GM21390 (cell line): ENCODE data around the gene SNAP29.
"Not testable (repeated sequence)": the region's sequence is repeated elsewhere in the genome, so short reads cannot be mapped to it uniquely, and the experiment has no call there.

Experiments
- ATAC-seq: cut with Tn5 transposase; IDR thresholded peaks from one replicate; pipeline ENCODE4 v1.9.1; 2021; ENCODE audit not compliant: unreplicated experiment

Gene SNAP29

DNA sequence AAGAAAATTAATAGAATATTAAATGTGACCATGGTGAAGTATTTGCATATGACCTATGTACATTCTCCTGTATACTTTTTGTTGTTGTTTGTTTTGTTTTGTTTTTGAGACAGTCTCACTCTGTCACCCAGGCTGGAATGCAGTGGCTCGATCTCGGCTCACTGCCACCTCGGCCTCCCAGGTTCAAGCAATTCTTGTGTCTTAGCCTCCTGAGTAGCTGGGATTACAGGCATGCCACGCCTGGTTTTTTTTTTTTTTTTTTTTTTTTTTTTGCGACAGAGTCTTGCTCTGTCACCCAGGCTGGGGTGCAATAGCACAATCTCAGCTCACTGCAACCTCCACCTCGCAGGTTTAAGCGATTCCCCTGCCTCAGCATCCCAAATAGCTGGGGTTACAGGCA lies 38.9 kb downstream of the SNAP29 start:
- not testable (repeated sequence) for ATAC-seq

DNA sequence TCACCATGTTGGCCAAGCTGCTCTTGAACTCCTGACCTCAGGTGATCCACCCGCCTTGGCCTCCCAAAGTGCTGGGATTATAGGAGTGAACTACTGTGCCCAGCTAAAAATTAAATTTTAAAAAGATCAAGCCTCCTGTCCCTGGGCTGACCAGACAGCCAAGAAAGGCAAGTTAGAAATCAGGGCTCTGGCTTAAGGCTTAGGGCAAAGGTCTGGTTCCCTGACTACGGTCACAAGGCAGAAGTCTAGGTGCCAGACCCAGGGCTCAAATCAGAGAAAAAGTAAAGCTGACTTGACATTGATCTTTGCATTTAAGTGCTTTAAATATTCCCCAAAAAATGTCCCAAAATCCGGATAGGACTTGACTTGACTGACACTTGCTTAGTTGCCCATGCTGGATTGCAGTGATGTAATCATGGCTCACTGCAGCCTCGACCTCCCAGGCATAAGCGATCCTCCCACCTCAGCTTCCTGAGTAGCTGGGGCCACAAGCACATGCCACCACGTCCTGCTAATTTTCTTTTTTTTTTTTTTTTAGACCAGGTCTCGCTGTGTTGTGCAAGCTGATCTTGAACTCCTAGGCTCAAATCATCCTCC lies 41.1 kb downstream of the SNAP29 start:
- no peak for ATAC-seq

DNA sequence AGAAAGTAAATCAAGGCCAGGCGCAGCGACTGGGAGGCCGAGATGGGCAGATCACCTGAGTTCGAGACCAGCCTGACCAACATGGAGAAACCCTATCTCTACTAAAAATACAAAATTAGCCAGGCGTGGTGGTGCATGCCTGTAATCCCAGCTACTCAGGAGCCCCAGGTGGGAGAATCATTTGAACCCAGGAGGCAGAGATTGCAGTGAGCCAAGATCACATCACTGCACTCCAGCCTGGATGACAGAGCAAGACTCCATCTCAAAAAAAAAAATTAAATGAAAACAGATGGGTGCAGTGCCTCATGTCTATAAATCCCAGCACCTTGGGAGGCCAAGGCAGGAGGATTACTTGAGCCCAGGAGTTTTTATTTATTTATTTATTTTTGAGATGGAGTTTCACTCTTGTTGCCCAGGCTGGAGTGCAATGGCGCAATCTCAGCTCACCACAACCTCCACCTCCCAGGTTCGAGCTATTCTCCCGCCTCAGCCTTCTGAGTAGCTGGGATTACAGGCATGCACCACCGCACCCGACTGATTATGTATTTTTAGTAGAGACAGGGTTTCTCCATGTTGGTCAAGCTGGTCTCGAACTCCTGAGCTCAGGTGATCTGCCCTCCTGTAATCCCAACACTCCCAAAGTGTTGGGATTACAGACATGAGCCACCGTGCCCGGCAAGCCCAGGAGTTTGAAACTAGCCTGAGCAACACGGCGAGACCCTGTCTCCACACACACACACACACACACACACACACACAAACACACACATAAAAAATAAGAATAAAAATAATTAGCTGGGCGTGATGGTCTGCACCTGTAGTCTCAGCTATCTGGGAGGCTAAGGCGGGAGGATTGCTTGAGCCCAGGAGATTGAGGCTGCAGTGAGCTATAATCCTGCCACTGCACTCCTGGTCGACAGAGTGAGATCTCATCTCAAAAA lies 42.6 kb downstream of the SNAP29 start:
- not testable (repeated sequence) for ATAC-seq

DNA sequence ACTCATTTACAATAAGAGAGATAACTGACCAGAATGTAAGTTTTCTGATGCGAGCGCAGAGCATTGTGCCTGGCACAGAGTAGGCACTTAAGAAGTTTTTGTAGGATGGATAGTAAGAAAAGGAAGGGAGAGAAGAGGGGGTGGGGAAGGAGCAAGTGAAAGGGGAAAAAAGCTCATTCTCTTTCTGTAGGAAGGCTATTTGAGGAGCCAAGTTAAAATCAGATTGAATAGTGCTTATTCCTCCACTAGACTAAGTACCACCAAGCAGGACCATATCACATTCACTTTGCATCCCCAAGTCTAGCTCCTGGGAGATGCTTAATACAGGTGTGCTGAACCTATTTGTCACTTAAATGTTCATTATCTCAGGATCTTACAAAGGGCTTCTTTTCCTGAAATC lies 44.3 kb downstream of the SNAP29 start:
- ATAC-seq, result no peak

DNA sequence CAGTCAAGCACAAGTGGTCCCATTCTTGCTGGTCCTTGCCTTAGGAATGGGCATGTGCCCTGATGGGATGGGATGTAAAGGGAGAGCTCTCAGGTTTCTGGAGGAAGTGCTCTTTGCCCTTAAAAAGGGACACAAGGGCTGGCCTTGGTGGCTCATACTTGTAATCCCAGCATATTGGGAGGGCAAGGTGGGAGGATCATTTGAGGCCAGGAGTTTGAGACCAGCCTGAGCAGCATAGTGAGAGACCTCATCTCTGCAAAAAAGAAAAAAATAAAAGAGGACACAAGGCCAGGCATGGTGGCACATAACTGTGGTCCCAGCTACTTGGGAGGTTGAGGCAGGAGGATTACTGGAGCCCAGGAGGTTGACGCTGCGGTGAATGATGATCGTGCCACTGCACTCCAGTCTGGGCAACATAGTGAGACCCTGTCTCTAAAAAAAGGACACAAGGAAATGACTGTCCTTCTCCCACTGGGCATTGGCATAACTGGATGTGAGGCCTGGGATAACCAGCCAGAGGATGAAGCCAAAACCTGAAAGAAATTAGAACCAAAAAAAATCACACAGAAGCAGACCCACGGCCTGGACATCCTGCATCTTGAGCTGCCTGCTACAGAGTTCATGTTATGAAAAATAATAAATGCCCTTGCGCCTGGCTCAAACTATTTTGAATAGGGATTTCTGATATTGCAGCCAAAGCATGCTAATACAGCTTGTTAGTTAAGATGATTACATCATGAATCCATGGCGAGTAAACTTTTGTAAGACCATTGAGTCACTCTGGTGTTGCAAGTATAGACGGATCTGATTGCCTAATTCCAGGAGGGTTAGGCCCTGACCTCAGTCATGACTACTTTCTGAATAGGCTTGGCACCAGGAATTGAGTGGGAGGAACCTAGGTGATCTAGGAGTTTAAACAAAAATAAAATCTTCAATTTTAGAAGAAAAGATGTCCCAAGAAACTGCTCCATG lies 45.5 kb downstream of the SNAP29 start:
- ATAC-seq, result no peak

DNA sequence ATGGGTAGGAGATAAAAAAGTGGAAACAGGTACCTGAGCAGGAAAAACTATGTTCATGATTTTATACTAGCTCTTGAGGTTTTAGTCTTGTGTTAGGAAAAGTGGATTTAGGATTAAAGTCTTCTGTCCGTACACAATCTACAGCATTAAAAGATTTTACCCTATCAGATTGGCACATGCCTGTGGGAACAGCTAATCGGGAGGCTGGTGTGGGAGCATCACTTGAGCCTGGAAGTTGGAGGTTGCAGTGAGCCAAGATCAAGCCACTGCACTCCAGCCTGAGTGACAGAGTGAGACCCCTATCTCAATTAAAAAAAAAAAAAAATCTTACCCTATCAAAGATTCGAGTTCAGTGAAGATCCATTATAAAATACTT lies 46.2 kb downstream of the SNAP29 start:
- ATAC-seq, result no peak

DNA sequence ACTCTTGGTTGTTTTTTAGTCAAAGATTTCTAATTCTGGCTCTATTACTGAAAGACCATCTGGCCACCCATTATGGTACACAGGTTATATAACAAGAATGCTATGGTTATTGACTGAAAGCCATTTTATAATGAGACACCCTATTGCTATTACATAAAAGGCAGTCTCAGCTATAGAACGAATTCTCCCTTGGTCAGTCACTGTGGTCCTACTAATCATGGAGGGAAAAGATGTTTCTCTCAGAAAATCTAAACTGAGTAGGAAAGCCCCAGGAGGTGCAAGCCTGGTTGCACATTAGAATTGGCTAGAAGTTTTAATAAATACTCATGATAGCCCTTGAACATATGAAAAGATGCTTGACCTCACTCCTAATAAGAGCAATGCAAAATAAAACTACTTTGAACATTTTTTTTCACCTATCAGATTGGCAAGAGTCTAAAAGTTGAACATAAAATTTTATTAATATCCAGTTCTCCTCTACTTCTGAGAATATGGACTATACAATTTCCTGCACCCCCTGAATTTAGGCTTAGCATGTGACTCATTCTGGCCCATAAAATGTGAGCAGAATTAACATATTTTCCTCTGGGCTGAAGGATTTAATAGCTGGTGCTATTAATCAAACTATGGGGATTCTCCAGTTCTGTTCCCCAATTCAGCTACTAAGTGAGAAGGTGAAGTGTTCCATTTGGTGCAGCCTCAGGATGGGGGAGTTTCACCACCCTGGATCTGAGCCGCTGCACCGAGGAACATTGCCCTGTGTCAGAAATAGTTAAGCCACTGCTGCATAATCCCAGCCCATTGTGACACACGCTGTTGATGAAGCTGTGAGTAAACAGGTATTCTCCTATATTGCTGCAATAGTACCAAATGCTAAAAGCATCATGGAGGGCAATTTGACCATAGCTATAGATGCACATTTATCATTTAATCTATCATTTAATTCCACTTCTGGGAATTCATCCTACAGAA lies 46.9 kb downstream of the SNAP29 start:
- no peak for ATAC-seq

DNA sequence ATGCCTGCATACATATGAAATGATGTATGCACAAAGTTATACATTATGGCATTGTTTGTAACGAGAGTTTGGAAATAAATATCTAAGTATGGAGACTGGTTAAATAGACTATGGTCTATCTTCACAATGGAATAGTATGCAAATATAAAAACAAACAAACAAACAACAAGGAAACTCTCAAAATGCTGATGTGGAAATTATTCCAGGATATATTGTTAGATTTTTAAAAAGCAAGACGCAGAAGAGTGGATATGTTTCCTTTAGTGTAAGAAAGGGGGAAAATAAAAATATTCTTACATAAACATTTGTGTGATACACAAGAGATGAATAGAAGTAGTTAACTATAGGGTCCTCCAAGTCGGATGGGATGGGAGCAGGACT lies 47.6 kb downstream of the SNAP29 start:
- no peak for ATAC-seq

DNA sequence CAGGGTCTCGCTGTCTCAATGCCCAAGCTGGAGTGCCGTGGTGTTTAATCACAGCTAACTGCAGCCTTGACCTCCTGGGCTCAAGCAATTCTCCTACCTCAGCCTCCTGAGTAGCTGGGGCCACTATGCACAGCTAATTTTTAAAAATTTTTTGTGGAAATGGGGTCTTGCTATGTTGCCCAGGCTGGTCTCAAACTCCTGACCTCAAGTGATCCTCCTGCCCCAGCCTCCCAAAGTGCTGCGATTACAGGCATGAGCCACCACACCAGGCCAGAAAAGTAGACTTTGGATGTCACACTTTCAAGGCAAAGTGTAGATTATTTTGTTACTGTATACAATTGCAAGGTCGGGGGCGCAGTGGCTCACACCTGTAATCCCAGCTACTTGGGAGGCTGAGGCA lies 49.9 kb downstream of the SNAP29 start:
- not testable (repeated sequence) for ATAC-seq

DNA sequence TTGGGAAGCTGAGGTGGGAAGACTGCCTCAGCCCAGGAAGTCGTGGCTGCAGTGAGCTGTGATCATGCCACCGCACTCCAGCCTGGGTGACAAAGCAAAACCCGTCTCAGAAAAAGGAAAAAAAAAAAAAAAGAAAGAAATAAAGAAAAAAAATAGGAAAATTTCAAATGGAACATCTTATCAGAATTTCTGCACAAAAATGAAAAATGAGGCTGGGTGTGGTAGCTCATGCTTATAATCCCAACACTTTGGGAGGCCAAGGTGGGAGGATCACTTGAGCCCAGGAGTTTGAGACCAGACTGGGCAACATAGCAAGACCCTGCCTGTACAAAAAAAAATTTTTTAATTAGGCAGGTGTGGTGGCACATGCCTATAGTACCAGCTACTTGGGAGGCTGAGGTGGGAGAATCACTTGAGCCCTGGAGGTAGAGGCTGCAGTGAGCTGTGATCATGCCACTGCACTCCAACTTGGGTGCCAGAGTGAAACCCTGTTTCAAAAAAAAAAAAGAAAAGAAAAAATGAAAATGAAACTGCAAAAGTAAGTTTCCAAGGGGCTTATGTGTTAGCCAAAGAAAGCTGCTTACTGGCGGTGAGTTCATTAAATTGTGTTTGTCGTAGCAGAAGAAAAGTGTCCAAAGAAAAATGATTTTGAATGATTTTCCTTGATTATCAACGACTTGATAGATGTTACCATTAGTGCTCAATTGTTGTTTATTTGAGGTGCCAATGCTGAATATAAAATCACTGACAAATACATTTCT lies 50.9 kb downstream of the SNAP29 start:
- ATAC-seq, result no peak

DNA sequence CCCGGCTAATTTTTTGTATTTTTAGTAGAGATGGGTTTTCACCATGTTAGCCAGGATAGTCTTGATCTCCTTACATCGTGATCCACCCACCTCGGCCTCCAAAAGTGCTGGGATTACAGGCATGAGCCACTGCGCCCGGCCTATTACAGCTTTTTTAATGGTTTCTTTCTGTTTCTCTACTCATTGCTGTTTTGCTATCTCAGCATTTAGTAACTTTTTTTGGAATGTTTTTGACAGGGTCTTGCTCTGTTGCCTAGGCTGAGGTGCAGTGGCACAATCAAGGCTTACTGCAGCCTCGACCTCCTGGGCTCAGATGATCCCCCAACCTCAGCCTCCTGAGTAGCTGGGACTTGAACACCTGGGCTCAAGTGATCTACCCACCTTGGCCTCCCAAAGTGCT lies 53.7 kb downstream of the SNAP29 start:
- ATAC-seq, result no peak

DNA sequence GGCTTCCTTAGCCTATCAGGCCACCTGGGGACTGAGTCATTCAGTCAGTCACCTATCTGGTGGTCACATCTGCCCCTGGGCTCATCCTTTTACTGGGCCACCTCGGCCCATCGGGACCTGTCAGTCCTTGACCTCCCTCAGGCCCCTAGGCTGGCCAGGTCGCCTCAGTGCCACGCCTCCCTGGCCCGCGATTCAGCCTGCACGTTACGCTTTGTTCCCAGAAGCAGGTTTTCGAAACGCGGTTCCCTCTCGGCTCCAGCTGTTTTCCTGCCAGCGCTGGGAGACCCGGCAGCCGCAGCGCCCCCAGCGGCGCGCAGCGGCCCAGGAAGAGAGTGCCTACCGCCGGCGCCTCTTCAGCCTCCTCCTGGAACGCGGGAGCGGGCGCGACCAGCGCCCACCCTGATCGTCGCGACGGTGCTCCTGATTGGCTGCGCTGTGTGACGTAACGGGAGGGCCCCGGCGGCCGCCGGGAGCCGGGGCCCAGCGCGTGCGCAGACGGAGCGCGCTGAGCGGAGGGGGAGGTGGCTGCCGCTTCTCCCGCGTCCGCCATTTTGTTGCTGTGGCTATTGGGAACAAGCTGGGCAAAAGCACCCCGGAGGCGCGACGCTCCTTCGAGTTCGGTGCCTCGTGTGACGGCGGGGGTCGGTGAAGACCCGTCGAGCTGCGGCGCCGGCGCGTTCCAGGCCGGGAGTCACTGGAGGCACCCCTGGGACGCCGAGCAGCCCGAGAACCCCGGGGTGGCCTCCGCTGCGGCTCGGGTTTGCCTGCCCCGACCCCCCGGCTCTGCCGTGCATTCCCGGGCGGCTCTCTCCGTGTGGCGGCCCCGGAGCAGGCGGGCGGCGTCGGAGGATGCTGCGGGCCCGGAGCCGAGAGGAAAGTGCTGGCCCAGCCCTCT lies 58.4 kb downstream of the SNAP29 start, which contains the start of gene CRKL:
TSS of gene CRKL (plus strand) at position 492 of the 895 bp plus-strand sequence. CDS start 528 bp downstream, outside the sequence.
- peak; percentile 95 for ATAC-seq

DNA sequence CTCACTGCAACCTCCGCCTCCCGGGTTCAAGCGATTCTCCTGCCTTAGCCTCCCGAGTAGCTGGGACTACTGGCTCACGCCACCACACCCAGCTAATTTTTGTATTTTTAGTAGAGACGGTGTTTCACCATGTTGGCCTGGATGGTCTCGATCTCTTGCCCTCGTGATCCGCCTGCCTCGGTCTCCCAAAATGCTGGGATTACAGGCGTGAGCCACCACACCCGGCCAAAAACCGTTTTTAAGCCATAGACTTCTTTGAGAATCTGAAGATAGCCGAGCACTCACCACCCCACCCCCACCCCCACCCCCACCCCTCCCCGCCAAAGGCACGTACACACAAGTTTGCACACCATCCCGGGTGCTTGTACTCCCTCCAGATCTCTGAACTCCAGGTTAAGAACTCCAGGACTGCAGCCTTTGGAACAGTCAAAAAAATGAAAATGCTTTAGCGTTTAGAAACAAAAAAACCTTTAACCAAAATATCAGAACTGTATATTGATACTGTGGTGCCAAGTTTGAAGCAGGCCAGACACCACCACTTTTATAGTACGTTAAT lies 59.9 kb downstream of the SNAP29 start:
- ATAC-seq, result no peak

DNA sequence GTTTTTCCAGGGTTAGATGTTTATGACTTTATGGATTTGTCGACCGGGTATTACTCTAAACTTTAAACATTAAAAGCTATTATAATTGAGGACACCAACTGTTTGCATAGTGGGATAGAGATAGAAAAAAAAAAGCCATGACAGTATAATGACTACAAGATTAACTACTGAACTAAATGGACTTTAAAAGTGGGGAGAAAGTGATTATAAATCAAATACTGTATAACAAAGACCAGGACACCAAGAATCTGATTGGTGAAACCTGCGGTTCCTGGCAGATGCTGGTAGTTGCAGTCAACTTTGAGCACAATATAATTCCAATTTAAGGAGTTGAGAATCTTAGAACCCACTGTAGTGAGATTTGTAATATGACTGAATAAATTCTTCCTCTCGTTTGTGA lies 60.9 kb downstream of the SNAP29 start:
- ATAC-seq, result no peak

DNA sequence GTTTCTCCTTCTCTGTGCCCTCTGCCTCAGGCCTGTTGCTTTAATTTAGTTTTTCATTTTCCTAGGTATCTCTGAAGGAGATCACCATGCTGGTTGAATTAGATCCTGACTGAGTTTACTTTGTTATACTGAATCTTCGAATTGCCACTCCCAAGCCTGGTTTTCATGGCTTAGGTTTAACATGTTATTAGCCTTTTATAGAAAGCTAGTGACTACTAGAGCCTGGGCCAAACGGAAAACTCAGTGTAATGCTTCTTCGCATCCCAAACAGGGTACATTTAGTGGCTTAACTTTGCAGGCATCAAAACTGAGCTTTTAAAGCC lies 62.0 kb downstream of the SNAP29 start:
- no peak for ATAC-seq

DNA sequence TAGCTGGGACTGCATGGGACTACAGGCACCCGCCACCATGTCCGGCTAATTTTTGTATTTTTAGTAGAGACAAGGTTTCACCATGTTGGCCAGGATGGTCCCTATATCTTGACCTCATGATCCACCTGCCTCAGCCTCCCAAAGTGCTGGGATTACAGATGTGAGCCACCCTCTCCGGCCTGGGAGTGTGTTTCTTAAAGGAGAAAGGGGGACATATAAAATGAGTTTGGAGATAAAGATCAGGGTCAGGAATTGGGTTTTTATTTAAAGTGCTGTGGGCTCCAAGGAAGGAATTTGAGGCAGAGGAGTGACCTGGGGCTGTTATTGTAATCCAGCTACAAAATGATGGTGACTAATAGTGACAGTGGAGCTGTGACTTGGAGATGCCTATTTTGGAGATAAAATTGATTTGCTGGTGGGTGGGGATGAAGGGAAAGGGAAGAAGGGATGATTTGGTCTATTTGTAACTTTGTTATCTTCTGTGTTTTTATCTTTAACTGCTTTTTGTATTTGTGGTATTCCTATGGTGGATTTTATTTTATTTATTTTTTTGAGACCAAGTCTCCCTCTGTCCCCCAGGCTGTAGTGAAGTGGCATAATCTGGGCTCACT lies 63.4 kb downstream of the SNAP29 start:
- ATAC-seq, result no peak

DNA sequence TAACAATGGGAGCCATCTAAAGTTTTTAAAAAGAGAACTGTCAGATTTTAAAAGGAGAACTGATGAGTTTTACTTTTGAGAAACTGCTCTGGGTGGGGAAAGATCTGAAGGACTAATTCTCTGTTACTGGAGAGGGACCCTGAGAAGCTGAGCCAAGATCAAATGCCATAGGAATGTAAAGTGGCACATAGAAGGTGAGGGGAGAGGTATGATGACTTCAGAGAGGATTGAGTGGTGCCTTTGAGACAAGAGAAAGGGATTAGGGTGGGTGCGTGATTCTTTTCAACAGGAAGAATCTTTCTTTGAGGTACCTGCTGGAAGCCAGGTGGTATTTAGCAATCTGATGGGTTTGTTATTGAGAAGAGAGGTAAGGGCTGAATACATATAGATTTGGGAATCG lies 67.4 kb downstream of the SNAP29 start:
- no peak for ATAC-seq
